Caco-2 (cell line): ENCODE results near the gene IL6ST. TPM values are rescaled to one million over a fixed set of nuclear protein-coding genes. Genes with fewer than 3 reads are reported as not detected.

Source experiments
- BruUV-seq: library from RNA; stranded (reverse); fragments of 400-500 nt; replicated peaks from 2 replicates; lab custom pipeline; 2021; lab: Mats Ljungman, UMichigan
- CTCF ChIA-PET: fragments of 300-600 bp; sonication (Branson Sonifier 250); formaldehyde crosslinking; loops from one replicate; lab custom pipeline; 2022; ENCODE audit warnings: antibody characterized with exemption; lab: Charles Lee
- POLR2A ChIA-PET: fragments of 300-600 bp; sonication (Branson Sonifier 250); formaldehyde crosslinking; loops from one replicate; lab custom pipeline; 2022; ENCODE audit warnings: antibody characterized with exemption; lab: Charles Lee
- DNase-seq, 2 experiments: peaks; one replicate each; pipeline versions ENCODE4 v3.0.0 to v3.0.0-alpha.2; 2020 to 2022
- H3K27me3 ChIP-seq: replicated peaks from 2 replicates; pipeline ENCODE4 v1.6.0; 2011; ENCODE audit warnings: low read length; ENCODE audit not compliant: control insufficient read depth, insufficient read depth
- H3K36me3 ChIP-seq: 2 replicates; pipeline ENCODE4 v1.5.1; 2011; ENCODE audit warnings: low read length; ENCODE audit not compliant: control insufficient read depth, insufficient read depth
- H3K4me1 ChIP-seq: fragments of 250-450 bp; sonication (Bioruptor Pico); 2 replicates; pipeline ENCODE4 v1.5.1; 2020; ENCODE audit warnings: mild to moderate bottlenecking
- H3K4me3 ChIP-seq: 2 replicates; pipeline ENCODE4 v1.5.1; 2011; ENCODE audit warnings: low read depth, mild to moderate bottlenecking, control low read depth, low read length
- H3K9me3 ChIP-seq: fragments of 250-450 bp; sonication (Bioruptor Pico); 2 replicates; pipeline ENCODE4 v1.5.1; 2020; ENCODE audit warnings: mild to moderate bottlenecking, moderate library complexity
- H3K27ac Mint-ChIP-seq: one replicate; pipeline ENCODE4 v1.8.0; 2022; ENCODE audit warnings: mixed read lengths; ENCODE audit not compliant: unreplicated experiment
- H3K27me3 Mint-ChIP-seq: one replicate; pipeline ENCODE4 v1.8.0; 2022; ENCODE audit warnings: mixed read lengths; ENCODE audit not compliant: insufficient read depth, unreplicated experiment
- H3K36me3 Mint-ChIP-seq: one replicate; pipeline ENCODE4 v1.8.0; 2022; ENCODE audit warnings: mild to moderate bottlenecking, mixed read lengths; ENCODE audit not compliant: insufficient read depth, unreplicated experiment
- H3K4me1 Mint-ChIP-seq: one replicate; pipeline ENCODE4 v1.8.0; 2022; ENCODE audit warnings: low read depth, mixed read lengths; ENCODE audit not compliant: unreplicated experiment
- H3K4me3 Mint-ChIP-seq: one replicate; pipeline ENCODE4 v1.8.0; 2022; ENCODE audit warnings: mild to moderate bottlenecking, moderate library complexity, mixed read lengths; ENCODE audit not compliant: unreplicated experiment
- H3K9me3 Mint-ChIP-seq: one replicate; pipeline ENCODE4 v1.8.0; 2022; ENCODE audit warnings: mixed read lengths; ENCODE audit not compliant: unreplicated experiment
- intact Hi-C: fragments of 100-400 bp; cut with micrococcal nuclease; formaldehyde crosslinking; loops from one replicate; pipeline ENCODE4 v1.10.0; 2022; ENCODE audit not compliant: unreplicated experiment
- total RNA-seq: library from RNA; stranded (reverse); gene quantifications from 2 replicates; pipeline ENCODE4 v1.2.3, GENCODE V29; 2022
- TF ChIP-seq, protein P1 (sequence below), 2 experiments: fragments of 200-600 bp in 1 of 2; IDR thresholded peaks; 1 replicate in 1 of 2; 2 replicates in 1 of 2; pipeline versions ENCODE4 v1.5.1 to v1.8.0; 2011 to 2022; ENCODE audit warnings: antibody characterized with exemption in 1 of 2, control low read depth in 1 of 2, inconsistent platforms in 1 of 2, low read depth in 1 of 2, low read length in 1 of 2, mild to moderate bottlenecking in 1 of 2, moderate library complexity in 1 of 2; ENCODE audit not compliant: insufficient read depth in 1 of 2, severe bottlenecking in 1 of 2, unreplicated experiment in 1 of 2

Gene IL6ST
- total RNA-seq, 1 experiment from 2014 or later, result 278 TPM

GRCh38 chr5:55998966-55999365, 4.2 kb upstream of the IL6ST start:
- Histone ChIP-seq H3K4me3 (no peak overlapping the region), H3K4me1 (peaks cover 70% of the 10 kb centered on the region), H3K27me3 (no peaks in the 10 kb centered on the region), H3K36me3 (no peaks in the 10 kb centered on the region), H3K9me3 (no peaks in the 10 kb centered on the region)
- ChIA-PET CTCF (no interaction called here), POLR2A (no interaction called here)
- no TSS peak for BruUV-seq
- Mint-ChIP-seq H3K9me3 (peaks cover 7% of the 10 kb centered on the region), H3K36me3 (peaks cover 26% of the 10 kb centered on the region), H3K27ac (no peak overlapping the region), H3K4me3 (no peak overlapping the region), H3K27me3 (no peaks in the 10 kb centered on the region), H3K4me1 (peaks cover 33% of the 10 kb centered on the region)
- no peak for DNase-seq
- TF ChIP-seq, protein P1, sequence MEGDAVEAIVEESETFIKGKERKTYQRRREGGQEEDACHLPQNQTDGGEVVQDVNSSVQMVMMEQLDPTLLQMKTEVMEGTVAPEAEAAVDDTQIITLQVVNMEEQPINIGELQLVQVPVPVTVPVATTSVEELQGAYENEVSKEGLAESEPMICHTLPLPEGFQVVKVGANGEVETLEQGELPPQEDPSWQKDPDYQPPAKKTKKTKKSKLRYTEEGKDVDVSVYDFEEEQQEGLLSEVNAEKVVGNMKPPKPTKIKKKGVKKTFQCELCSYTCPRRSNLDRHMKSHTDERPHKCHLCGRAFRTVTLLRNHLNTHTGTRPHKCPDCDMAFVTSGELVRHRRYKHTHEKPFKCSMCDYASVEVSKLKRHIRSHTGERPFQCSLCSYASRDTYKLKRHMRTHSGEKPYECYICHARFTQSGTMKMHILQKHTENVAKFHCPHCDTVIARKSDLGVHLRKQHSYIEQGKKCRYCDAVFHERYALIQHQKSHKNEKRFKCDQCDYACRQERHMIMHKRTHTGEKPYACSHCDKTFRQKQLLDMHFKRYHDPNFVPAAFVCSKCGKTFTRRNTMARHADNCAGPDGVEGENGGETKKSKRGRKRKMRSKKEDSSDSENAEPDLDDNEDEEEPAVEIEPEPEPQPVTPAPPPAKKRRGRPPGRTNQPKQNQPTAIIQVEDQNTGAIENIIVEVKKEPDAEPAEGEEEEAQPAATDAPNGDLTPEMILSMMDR (IDR thresholded peaks at IDR 0.05; ENCODE audit: insufficient read depth in 1 of 2, low read depth in 1 of 2, low read length in 1 of 2, severe bottlenecking in 1 of 2, unreplicated experiment in 1 of 2), result no peak
- intact Hi-C loops, result no loop called here

GRCh38 chr5:55997742-55998351, 3.1 kb upstream of the IL6ST start:
- H3K36me3 Mint-ChIP-seq, result peaks cover 33% of the 10 kb centered on the region
- no peaks in the 10 kb centered on the region for H3K36me3 ChIP-seq
- peaks cover 23% of the 10 kb centered on the region for H3K4me1 Mint-ChIP-seq
- peaks cover 59% of the 10 kb centered on the region for H3K4me1 ChIP-seq
- H3K27me3 Mint-ChIP-seq, result no peaks in the 10 kb centered on the region
- H3K27me3 ChIP-seq, result no peaks in the 10 kb centered on the region
- DNase-seq, result no peak
- BruUV-seq, result no TSS peak
- ChIA-PET CTCF (no interaction called here), POLR2A (no interaction called here)
- intact Hi-C loops, result no loop called here
- no peaks in the 10 kb centered on the region for H3K9me3 ChIP-seq
- no peaks in the 10 kb centered on the region for H3K9me3 Mint-ChIP-seq
- TF ChIP-seq, protein P1 (IDR thresholded peaks at IDR 0.05; ENCODE audit: insufficient read depth in 1 of 2, low read depth in 1 of 2, low read length in 1 of 2, severe bottlenecking in 1 of 2, unreplicated experiment in 1 of 2), result no peak
- peak overlapping the region; percentile 16 for H3K4me3 Mint-ChIP-seq
- H3K4me3 ChIP-seq, result no peak overlapping the region
- H3K27ac Mint-ChIP-seq, result peak overlapping the region; percentile 2

- Mint-ChIP-seq H3K36me3 (peaks cover 51% of the 10 kb centered on the region), H3K9me3 (peaks cover 6% of the 10 kb centered on the region), H3K27me3 (no peaks in the 10 kb centered on the region), H3K4me3 (peak overlapping the region; percentile 86), H3K4me1 (peaks cover 43% of the 10 kb centered on the region), H3K27ac (peak overlapping the region; percentile 85)
- Histone ChIP-seq H3K4me1 (peaks cover 57% of the 10 kb centered on the region), H3K27me3 (no peaks in the 10 kb centered on the region), H3K9me3 (no peaks in the 10 kb centered on the region), H3K4me3 (peak overlapping the region; percentile 97), H3K36me3 (no peaks in the 10 kb centered on the region)
- intact Hi-C loops, result loop anchor here (1.0 to 5.0 kb wide), 4 partner anchors 77 to 162 kb away; no protein-coding TSS in a partner anchor
- POLR2A ChIA-PET, result interaction anchor here (0.6 to 1.7 kb wide), 7 partner anchors 8 to 199 kb away, joined by 3 to 7 read pairs (median 5); no protein-coding TSS in a partner anchor
- CTCF ChIA-PET, result no interaction called here
- TSS peak; percentile 65 for BruUV-seq
- TF ChIP-seq, protein P1 (IDR thresholded peaks at IDR 0.05; ENCODE audit: insufficient read depth in 1 of 2, low read depth in 1 of 2, low read length in 1 of 2, severe bottlenecking in 1 of 2, unreplicated experiment in 1 of 2), result no peak
- peak; percentile 98 to 99 for DNase-seq
These were observed 493 bp upstream of the IL6ST start for GRCh38 chr5:55994998-55995914.
